Measurements from ENCODE around the gene MBD3.
"Not testable (repeated sequence)": the region's sequence is repeated elsewhere in the genome, so short reads cannot be mapped to it uniquely, and the experiment has no call there.

The MBD3 gene

GRCh38 chr19:1568320-1569019, 24.2 kb downstream of the MBD3 start, which contains the start of gene MEX3D:
MEX3D (minus strand) TSS chr19:1568325; CDS start chr19:1568058, 267 bp downstream.
- DNase-seq, result peak; percentile 79

DNA sequence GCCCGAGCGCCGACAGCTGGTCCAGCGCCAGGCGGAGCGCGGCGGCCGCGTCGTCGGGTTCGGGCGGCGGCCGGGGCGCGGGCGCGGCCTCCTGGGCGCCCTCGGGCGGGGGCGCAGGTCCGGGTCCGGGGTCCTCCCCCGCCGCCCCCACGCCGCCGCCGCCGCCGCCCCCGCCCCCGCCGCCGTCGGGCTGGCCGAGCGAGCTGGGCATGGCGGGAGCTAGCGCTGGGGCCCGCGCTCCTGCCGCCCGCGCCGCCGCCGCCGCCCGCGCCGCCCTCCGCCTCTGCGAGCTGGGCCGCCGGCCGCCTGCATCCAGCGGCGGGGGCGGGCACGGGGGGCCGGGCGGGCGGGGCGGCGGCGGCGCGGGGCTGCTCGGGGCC, 24.8 kb downstream of the MBD3 start:
- DNase-seq, result no peak

DNA sequence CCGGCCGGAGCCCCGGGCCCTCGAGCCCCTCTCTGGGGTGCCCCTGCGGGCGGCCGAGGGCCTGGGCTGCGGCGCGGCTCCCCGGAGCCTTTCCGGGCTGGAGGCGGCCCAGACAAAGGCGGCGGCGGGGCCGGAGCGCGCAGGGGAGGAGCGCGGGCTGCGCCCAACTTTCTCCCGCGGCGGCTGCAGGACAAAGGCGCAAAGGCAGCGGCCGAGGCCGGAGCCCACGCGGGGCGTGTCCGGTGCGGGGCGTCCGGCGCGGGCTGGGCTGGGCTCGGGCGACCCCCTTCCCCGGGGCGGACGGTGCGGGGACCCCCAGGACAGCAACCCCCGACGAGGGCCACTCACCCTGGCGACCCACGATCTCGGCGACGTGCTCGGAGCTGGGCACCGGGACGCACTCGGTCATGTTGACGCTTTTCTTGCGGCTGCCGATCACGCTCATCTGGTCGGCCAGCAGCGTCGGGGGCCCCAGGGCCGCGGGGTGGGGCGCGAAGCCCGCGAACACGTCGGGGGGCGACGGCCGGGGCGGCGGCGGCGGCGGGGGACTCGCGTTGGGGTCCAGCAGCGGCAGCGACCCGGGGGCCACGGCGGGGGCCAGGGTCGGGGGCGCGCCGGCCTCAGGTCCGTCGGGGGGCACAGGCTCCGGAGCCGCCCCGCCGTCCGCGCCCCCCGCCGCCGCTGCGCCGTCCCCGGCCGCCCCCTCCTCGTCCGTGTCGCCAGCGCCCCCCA, 25.4 kb downstream of the MBD3 start:
- DNase-seq, result no peak

DNA sequence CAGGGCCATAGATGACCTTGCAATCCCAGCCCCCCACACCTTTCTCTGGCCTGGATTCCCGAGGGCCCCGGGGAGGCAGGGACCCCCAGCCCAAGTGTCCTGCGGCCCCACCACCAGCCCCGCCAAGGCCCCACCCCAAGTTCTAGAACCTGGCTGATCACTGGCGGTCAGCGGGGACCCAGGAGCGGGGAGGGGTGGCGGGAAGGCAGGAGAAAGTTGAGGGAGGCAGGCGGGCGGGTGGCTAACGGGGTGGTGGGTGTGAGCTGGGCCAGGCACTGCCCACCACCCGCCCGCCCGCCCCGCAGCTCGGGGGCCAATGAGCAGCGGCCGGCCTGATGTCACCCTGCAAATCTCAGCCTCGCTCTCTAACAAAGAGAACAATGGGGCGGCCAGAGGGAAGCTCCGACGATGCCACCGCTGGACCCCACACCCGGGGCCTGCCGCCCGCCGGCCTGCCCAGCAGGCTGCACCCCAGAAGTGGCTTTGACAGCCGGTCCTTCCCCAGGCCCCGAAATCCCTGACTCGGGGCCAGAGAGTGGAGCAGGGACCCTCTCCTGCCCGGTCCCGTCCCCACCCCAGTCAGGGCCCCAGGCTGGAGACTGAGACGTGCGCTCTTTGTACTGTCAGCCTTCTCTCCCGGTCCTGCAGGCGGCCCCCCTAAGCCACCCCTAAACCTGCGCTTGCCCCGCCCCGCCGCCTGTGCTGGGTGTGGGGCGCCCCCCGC, 26.1 kb downstream of the MBD3 start:
- no peak for DNase-seq

- no peak for DNase-seq
Measured at GRCh38 chr19:1563251-1563650, 29.4 kb downstream of the MBD3 start.

DNA sequence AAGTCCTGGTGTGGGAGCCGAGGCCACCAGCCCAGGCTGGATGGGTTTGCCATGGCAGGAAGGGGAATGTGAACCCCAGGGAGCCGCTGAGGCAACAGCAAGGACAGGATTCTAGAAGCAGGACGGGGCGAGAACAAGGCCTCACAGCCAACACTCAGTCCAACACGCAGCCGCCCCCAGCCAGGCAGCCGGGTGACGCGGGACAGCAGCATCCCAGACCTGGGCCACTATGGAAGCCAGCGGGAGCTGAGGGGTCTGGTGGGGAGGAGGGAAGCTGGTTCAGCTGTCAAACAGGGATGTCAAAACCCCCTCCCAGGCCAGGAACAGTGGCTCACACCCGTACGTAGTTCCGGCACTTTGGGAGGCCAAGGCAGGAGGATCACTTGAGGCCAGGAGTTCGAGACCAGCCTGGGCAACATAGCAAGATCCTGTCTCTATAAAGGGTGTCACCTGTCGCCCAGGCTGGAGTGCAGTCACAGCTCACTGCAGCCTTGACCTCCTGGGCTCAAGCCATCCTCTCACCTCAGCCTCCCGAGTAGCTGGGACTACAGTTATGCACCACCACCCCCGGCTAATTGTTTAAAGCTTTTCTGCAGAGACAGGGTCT, 31.3 kb downstream of the MBD3 start:
- no peak for DNase-seq

- DNase-seq, result no peak
Measured at GRCh38 chr19:1560286-1560882, 32.3 kb downstream of the MBD3 start.

GRCh38 chr19:1558552-1558951, 34.1 kb downstream of the MBD3 start:
- no peak for DNase-seq

- no peak for DNase-seq
Measured at GRCh38 chr19:1556390-1557070, 36.1 kb downstream of the MBD3 start.

- no peak for DNase-seq
Measured at GRCh38 chr19:1555487-1556389, 36.9 kb downstream of the MBD3 start.

DNA sequence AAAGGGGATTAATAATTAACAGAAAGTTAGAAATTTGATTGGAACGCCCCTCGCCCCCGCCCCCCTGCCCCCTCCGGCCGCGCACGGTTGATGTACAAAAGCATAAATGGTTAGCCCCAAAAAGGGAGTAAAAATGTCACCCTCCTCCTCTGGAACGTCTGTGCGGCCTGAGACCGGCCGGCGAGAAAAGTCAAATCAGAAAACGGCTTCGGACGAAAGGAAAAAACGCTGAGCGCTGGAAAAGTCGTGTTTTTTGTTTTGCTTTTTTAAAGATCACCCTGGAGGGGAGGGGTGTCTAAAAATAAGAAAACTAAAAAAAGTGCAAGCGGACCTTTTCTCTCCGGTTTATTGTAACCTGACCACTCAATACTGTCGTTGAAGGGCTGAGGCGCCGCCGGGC, 37.7 kb downstream of the MBD3 start:
- DNase-seq, result no peak

- DNase-seq, result no peak
Measured at GRCh38 chr19:1553415-1553814, 39.2 kb downstream of the MBD3 start.

DNA sequence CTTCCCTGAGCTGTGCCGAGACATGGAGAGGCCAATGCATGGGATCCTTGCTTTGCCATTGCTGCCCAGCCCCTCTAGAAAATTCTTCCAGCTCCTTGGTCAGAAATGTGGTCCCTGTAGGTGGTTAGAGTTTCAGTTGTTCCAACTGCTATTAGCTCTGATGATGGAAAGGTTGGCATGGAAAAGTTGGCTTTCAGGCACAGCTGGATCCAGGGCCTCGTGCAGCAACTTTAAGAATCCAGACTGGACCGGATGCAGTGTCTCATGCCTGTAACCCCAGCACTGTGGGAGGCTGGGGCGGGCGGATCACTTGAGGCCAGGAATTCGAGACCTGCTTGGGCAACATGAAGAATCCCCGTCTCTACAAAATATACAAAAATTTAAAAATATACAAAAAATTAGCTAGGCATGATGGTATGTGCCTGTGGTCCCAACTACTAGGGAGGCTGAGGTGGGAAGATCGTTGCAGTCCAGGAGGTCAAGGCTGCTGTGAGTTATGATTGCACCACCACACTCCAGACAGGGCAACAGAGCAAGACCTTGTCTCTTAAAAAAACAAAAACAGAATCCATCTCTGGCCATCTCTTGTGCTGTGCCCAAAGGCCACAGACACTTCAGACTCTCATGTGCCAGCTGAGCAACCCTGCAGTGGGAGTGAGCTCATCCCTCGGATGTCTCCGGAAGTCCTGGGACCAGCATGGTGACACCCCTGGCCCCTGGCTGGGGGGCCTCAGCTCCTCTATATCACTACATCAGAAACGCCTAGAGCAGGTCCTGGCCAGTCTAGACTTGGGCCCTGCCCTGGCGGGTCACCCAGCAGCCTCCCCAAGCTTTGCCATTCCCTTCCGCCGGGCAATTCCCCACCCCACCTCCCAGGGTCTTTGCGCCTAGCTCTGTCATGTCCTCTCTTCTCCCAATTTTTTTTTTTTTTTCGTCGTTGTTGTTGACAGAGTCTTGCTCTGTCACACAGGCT, 41.3 kb downstream of the MBD3 start:
- no peak for DNase-seq

DNA sequence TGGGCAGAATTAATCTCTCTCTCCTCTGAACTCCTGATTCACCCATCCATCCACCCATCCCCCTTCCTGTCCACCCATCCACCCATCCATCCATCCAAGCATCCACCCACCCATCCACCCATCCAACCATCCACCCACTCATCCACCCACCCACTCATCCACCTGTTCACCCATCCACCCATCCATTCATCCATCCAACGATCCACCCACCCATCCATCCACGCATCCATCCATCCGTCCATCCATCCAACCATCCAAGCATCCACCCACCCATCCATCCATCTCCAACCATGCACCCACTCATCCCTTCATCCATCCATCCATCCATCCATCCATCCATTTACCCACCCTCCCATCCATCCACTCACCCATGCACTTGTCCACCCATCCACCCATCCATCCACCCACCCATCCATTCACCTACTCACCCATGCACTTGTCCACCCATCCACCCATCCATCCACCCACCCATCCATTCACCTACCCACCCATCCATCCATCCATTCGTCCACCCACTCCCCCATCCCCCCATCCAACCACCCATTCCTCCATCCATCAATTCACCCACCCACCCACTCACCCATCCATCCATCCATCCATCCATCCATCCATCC, 43.2 kb downstream of the MBD3 start:
- no peak for DNase-seq

DNA sequence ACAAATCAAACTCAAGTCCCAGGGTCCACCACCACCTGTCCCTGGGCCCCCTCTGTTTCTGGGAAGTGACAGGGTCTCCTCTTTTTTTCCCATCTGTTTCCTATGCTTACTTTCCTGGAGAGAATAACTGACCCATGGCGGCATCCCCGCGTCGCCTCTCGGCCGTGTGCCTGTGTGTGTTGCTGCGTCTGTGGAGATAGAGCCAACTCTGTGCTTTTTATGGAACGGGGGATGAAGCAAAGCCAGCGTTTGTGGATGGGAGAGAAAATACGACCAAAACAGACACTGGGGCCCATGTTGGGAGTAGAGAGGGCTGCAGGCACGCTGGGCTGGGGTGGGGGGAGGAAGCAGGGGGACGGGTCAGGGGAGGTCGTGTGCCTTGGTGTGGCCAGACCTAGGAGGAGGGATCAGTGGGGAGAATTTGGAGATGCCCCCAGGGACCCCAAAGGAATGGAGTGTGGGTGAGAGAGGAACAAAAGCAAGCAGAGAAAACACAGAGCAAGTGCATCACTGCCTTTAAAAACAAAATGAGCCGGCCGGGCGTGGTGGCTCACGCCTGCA, 52.2 kb downstream of the MBD3 start:
- no peak for DNase-seq

DNA sequence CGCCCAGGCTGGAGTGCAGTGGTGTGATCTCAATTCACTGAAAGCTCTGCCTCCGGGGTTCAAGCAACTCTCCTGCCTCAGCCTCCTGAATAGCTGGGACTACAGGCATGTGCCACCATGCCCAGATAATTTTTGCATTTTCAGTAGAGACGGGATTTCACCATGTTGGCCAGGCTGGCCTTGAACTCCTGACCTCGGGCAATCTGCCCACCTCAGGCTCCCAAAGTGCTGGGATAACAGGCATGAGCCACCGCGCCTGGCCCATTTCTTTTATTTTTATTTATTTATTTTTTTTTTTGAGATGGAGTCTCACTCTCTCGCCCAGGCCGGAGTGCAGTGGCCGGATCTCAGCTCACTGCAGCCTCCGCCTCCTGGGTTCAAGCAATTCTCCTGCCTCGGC, 52.9 kb downstream of the MBD3 start:
- DNase-seq, result not testable (repeated sequence)

DNA sequence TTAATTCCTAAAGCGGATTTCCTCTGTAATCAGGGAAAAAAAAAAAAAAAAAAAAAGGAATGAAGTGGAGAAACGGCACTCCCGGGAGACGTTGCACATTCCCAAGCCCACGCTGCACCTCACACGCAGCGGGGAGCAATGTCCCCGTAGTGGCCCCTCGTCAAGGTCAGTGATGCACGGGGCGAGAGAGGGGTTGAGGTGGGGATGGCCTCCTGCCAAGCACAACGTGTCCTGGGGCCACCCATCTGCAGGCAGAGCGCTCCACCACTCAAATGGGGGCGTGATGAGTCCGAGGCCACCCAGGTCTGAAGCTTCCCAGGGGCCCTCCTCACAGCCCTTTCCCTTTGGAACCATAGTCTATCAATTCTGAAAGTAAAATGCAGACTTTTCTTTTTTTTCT, 53.7 kb downstream of the MBD3 start:
- DNase-seq, result no peak

DNA sequence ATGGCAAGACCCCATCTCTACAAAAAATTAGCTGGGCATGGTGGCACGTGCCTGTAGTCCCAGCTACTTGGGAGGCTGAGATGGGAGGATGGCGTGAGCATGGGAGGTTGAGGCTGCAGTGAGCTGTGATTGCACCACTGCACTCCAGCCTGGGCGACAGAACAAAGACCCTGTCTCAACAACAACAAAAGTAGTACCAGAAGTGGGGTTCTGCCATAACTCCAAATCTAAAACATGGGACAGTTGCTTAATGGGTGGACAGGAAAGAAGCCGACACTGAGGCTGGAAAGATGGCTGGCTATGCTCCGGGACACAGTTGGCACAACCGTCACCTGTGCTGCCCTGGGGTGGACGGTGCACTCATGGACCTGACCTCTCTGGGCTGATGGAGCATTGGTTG, 57.0 kb downstream of the MBD3 start:
- not testable (repeated sequence) for DNase-seq

DNA sequence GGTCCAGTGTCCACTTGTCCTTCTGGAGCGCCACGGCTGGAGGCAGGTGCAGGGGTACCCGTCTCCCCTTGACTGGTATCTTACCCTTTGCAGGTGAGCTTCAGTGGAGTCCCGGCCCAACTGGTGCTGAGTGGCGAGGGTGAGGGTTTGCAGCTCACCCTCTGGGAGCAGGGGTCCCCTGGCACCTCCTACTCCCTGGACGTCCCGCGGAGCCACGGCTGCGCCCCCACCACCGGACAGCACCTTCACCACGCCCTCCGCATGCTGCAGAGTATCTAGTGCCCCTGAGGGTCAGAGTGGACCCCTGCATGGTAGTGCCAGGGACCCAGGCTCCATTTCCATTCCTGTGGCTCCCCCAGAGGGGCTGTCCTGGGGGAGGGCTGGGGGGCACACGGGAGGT, 57.7 kb downstream of the MBD3 start:
- DNase-seq, result no peak
